Daoy (cell line): ENCODE results near the gene PHETA1. TPM values are rescaled to one million over a fixed set of nuclear protein-coding genes. Genes with fewer than 3 reads are reported as not detected.

Source experiments
- DNase-seq: peaks from one replicate; pipeline ENCODE4 v3.0.0-alpha.2; 2015; ENCODE audit warnings: low read depth
- total RNA-seq: library from RNA; depleted of rRNA; stranded (reverse); fragments of >200 nt; shearing (Covaris generic); gene quantifications from 2 replicates; pipeline ENCODE4 v1.2.3, GENCODE V29; 2014; rRNA removed

PHETA1 gene
- total RNA-seq, 1 experiment from 2014 or later = 11.8 TPM

GRCh38 chr12:111322336-111323250, 46.3 kb downstream of the PHETA1 start:
- peak; percentile 90 for DNase-seq

GRCh38 chr12:111321317-111321716, 47.6 kb downstream of the PHETA1 start:
- no peak for DNase-seq

- no peak for DNase-seq
Measured at GRCh38 chr12:111320258-111321050, 48.4 kb downstream of the PHETA1 start.

- no peak for DNase-seq
Measured at GRCh38 chr12:111319600-111320257, 49.2 kb downstream of the PHETA1 start.

- DNase-seq = no peak
Measured at GRCh38 chr12:111318450-111318849, 50.4 kb downstream of the PHETA1 start.

- DNase-seq = no peak
Measured at GRCh38 chr12:111316671-111317070, 52.2 kb downstream of the PHETA1 start.

GRCh38 chr12:111314953-111315539, 53.8 kb downstream of the PHETA1 start:
- DNase-seq = peak; percentile 33

GRCh38 chr12:111313833-111314259, 55.0 kb downstream of the PHETA1 start:
- DNase-seq = peak; percentile 72

GRCh38 chr12:111312708-111313107, 56.2 kb downstream of the PHETA1 start:
- no peak for DNase-seq

GRCh38 chr12:111312016-111312415, 56.9 kb downstream of the PHETA1 start:
- DNase-seq = no peak

- DNase-seq = no peak
Measured at GRCh38 chr12:111311011-111311410, 57.9 kb downstream of the PHETA1 start.

Other genes starting within 250 kb of the PHETA1 start
- gene SH2B3, start 36.8 kb upstream of the PHETA1 start, total RNA-seq = 28.7 and 41.9 TPM in 2 replicates
- gene ATXN2, start 230.2 kb upstream of the PHETA1 start, total RNA-seq = 10.1 and 14.7 TPM in 2 replicates